ENCODE data around the gene SLFN12.

- TF ChIP-seq CTCF (IDR thresholded peaks at IDR 0.05): no peak
- TF ChIP-seq POLR2AphosphoS5 (IDR thresholded peaks at IDR 0.05): no peak
Observed at GRCh38 chr17:35460354-35460851, 28.1 kb upstream of the SLFN12 start.

All from suprapubic skin (tissue), 3 donors.